IPS-20b (cell line): ENCODE data around the gene ARID1B.

Source experiments
- H3K27ac ChIP-seq: one replicate; pipeline ENCODE4 v1.5.1; 2013; ENCODE audit warnings: low read length
- H3K27me3 ChIP-seq: 2 replicates; pipeline ENCODE4 v1.6.1; 2013; ENCODE audit warnings: mild to moderate bottlenecking, low read length, inconsistent platforms; ENCODE audit not compliant: insufficient read depth
- H3K36me3 ChIP-seq: 2 replicates; pipeline ENCODE4 v1.6.1; 2013; ENCODE audit warnings: low read depth, mild to moderate bottlenecking, inconsistent platforms, low read length, moderate library complexity; ENCODE audit not compliant: insufficient read depth
- H3K4me1 ChIP-seq: 2 replicates; pipeline ENCODE4 v1.6.1; 2013; ENCODE audit warnings: mild to moderate bottlenecking, control low read depth, inconsistent platforms, low read length, moderate library complexity; ENCODE audit not compliant: insufficient read depth
- H3K4me3 ChIP-seq: 2 replicates; pipeline ENCODE4 v1.5.1; 2013; ENCODE audit warnings: mild to moderate bottlenecking, low read length, inconsistent platforms
- H3K9ac ChIP-seq: 2 replicates; pipeline ENCODE4 v1.6.1; 2013; ENCODE audit warnings: low read depth, mild to moderate bottlenecking, inconsistent platforms, low read length, moderate library complexity
- H3K9me3 ChIP-seq: 2 replicates; pipeline ENCODE4 v1.6.1; 2013; ENCODE audit warnings: mild to moderate bottlenecking, low read depth, low read length, inconsistent platforms; ENCODE audit not compliant: insufficient read depth

The ARID1B gene

GRCh38 chr6:156796627-156797026, 19.4 kb downstream of the ARID1B start:
- Histone ChIP-seq H3K27ac (no peak overlapping the region), H3K4me3 (no peak overlapping the region), H3K9ac (no peak overlapping the region), H3K4me1 (peaks cover 27% of the 10 kb centered on the region), H3K27me3 (no peaks in the 10 kb centered on the region), H3K36me3 (no peaks in the 10 kb centered on the region), H3K9me3 (no peaks in the 10 kb centered on the region)

GRCh38 chr6:156797901-156798735, 20.9 kb downstream of the ARID1B start:
- H3K27ac ChIP-seq = no peak overlapping the region
- H3K4me3 ChIP-seq = no peak overlapping the region
- H3K27me3 ChIP-seq = no peaks in the 10 kb centered on the region
- no peak overlapping the region for H3K9ac ChIP-seq
- H3K36me3 ChIP-seq = no peaks in the 10 kb centered on the region
- H3K9me3 ChIP-seq = no peaks in the 10 kb centered on the region
- peaks cover 17% of the 10 kb centered on the region for H3K4me1 ChIP-seq

GRCh38 chr6:156801712-156802111, 24.5 kb downstream of the ARID1B start:
- Histone ChIP-seq H3K27me3 (no peaks in the 10 kb centered on the region), H3K4me3 (no peak overlapping the region), H3K4me1 (peaks cover 4% of the 10 kb centered on the region; the same call in 1 of the 2 replicates), H3K9ac (no peak overlapping the region), H3K9me3 (no peaks in the 10 kb centered on the region), H3K27ac (no peak overlapping the region), H3K36me3 (no peaks in the 10 kb centered on the region)

- no peak overlapping the region for H3K4me3 ChIP-seq
- H3K27ac ChIP-seq = no peak overlapping the region
- no peaks in the 10 kb centered on the region for H3K27me3 ChIP-seq
- H3K36me3 ChIP-seq = no peaks in the 10 kb centered on the region
- peaks cover 13% of the 10 kb centered on the region; the same call in 1 of the 2 replicates for H3K4me1 ChIP-seq
- H3K9ac ChIP-seq = no peak overlapping the region
- no peaks in the 10 kb centered on the region for H3K9me3 ChIP-seq
Observed at GRCh38 chr6:156803353-156803752, 26.2 kb downstream of the ARID1B start.

GRCh38 chr6:156804402-156804801, 27.2 kb downstream of the ARID1B start:
- no peak overlapping the region for H3K27ac ChIP-seq
- H3K27me3 ChIP-seq = no peaks in the 10 kb centered on the region
- H3K4me3 ChIP-seq = no peak overlapping the region
- H3K9me3 ChIP-seq = no peaks in the 10 kb centered on the region
- no peaks in the 10 kb centered on the region for H3K36me3 ChIP-seq
- no peak overlapping the region for H3K9ac ChIP-seq
- peaks cover 17% of the 10 kb centered on the region; the same call in 1 of the 2 replicates for H3K4me1 ChIP-seq

GRCh38 chr6:156806155-156806554, 29.0 kb downstream of the ARID1B start:
- H3K27ac ChIP-seq = no peak overlapping the region
- no peaks in the 10 kb centered on the region for H3K9me3 ChIP-seq
- no peak overlapping the region for H3K9ac ChIP-seq
- no peaks in the 10 kb centered on the region for H3K27me3 ChIP-seq
- H3K36me3 ChIP-seq = no peaks in the 10 kb centered on the region
- H3K4me3 ChIP-seq = no peak overlapping the region
- H3K4me1 ChIP-seq = peaks cover 21% of the 10 kb centered on the region; the same call in 1 of the 2 replicates

GRCh38 chr6:156807028-156807427, 29.9 kb downstream of the ARID1B start:
- no peak overlapping the region for H3K27ac ChIP-seq
- H3K27me3 ChIP-seq = no peaks in the 10 kb centered on the region
- H3K36me3 ChIP-seq = no peaks in the 10 kb centered on the region
- H3K9ac ChIP-seq = no peak overlapping the region
- peaks cover 21% of the 10 kb centered on the region; the same call in 1 of the 2 replicates for H3K4me1 ChIP-seq
- no peak overlapping the region for H3K4me3 ChIP-seq
- H3K9me3 ChIP-seq = no peaks in the 10 kb centered on the region

- no peak overlapping the region for H3K27ac ChIP-seq
- no peaks in the 10 kb centered on the region for H3K9me3 ChIP-seq
- no peak overlapping the region for H3K4me3 ChIP-seq
- no peak overlapping the region for H3K9ac ChIP-seq
- no peaks in the 10 kb centered on the region for H3K36me3 ChIP-seq
- H3K27me3 ChIP-seq = no peaks in the 10 kb centered on the region
- peaks cover 21% of the 10 kb centered on the region; the same call in 1 of the 2 replicates for H3K4me1 ChIP-seq
Observed at GRCh38 chr6:156807795-156808194, 30.6 kb downstream of the ARID1B start.

GRCh38 chr6:156808287-156808686, 31.1 kb downstream of the ARID1B start:
- no peak overlapping the region for H3K27ac ChIP-seq

GRCh38 chr6:156809034-156809433, 31.9 kb downstream of the ARID1B start:
- no peak overlapping the region for H3K4me3 ChIP-seq
- H3K9me3 ChIP-seq = no peaks in the 10 kb centered on the region
- H3K4me1 ChIP-seq = peaks cover 21% of the 10 kb centered on the region; the same call in 1 of the 2 replicates
- no peak overlapping the region for H3K27ac ChIP-seq
- H3K9ac ChIP-seq = no peak overlapping the region
- H3K27me3 ChIP-seq = no peaks in the 10 kb centered on the region
- H3K36me3 ChIP-seq = no peaks in the 10 kb centered on the region

More at GRCh38 chr6:156808287-156808686, 31.1 kb downstream of the ARID1B start:
- Histone ChIP-seq H3K27me3 (no peaks in the 10 kb centered on the region), H3K9me3 (no peaks in the 10 kb centered on the region), H3K4me3 (no peak overlapping the region), H3K9ac (no peak overlapping the region), H3K36me3 (no peaks in the 10 kb centered on the region), H3K4me1 (peaks cover 21% of the 10 kb centered on the region; the same call in 1 of the 2 replicates)

GRCh38 chr6:156809446-156810178, 32.4 kb downstream of the ARID1B start:
- Histone ChIP-seq H3K4me1 (peaks cover 21% of the 10 kb centered on the region; the same call in 1 of the 2 replicates), H3K9me3 (no peaks in the 10 kb centered on the region), H3K36me3 (no peaks in the 10 kb centered on the region), H3K27me3 (no peaks in the 10 kb centered on the region), H3K27ac (no peak overlapping the region), H3K4me3 (no peak overlapping the region), H3K9ac (no peak overlapping the region)
